ENCODE results near the gene LUZP2.

Gene LUZP2

GRCh38 chr11:24594401-24594800 is 97.5 kb downstream of the LUZP2 start:
- Histone ChIP-seq H3K4ac (ENCODE audit: low read depth, low read length) (no peak overlapping the region), H3K18ac (ENCODE audit: low read length) (no peak overlapping the region), H3K9ac (ENCODE audit: low read length) (no peak overlapping the region), H3K79me2 (ENCODE audit: control insufficient read depth, insufficient read depth, low read length, poor library complexity) (no peaks in the 10 kb centered on the region), H2BK120ac (ENCODE audit: insufficient read depth, low read length, poor library complexity) (no peak overlapping the region), H3K23ac (ENCODE audit: low read length) (no peak overlapping the region), H3K4me2 (ENCODE audit: low read length) (no peak overlapping the region), H3K4me3 (ENCODE audit: low read depth, low read length) (no peak overlapping the region), H2BK5ac (ENCODE audit: low read depth, low read length, poor library complexity) (no peak overlapping the region), H3K36me3 (ENCODE audit: control insufficient read depth in 1 of 2, insufficient read depth in 2 of 2, low read length in 2 of 2) (no peaks in the 10 kb centered on the region), H3K4me1 (ENCODE audit: control insufficient read depth in 1 of 2, insufficient read depth in 2 of 2, low read length in 2 of 2) (no peaks in the 10 kb centered on the region), H2AK5ac (ENCODE audit: low read length) (no peak overlapping the region), H3K27ac (ENCODE audit: low read depth, low read length) (no peak overlapping the region), H3K79me1 (ENCODE audit: low read length) (no peaks in the 10 kb centered on the region), H3K9me3 (ENCODE audit: insufficient read depth, low read depth, low read length) (no peaks in the 10 kb centered on the region), H3K27me3 (ENCODE audit: insufficient read depth, low read length) (no peaks in the 10 kb centered on the region), H2BK12ac (ENCODE audit: low read length) (no peak overlapping the region), H4K8ac (ENCODE audit: low read depth, low read length) (no peak overlapping the region), H4K91ac (ENCODE audit: low read depth, low read length) (no peak overlapping the region), H4K12ac (ENCODE audit: low read depth, low read length) (no peak overlapping the region), H3K14ac (ENCODE audit: low read length) (no peak overlapping the region), H2AFZ (ENCODE audit: insufficient read depth, low read length, poor library complexity) (no peak overlapping the region)
- WGBS (ENCODE audit: extremely low coverage, insufficient coverage, insufficient read length) = no CpG with 5 or more reads among the region's 3 CpGs
- DNase-seq = no peak

- Histone ChIP-seq H4K8ac (ENCODE audit: low read depth, low read length) (no peak overlapping the region), H3K36me3 (ENCODE audit: control insufficient read depth in 1 of 2, insufficient read depth in 2 of 2, low read length in 2 of 2) (no peaks in the 10 kb centered on the region), H2BK120ac (ENCODE audit: insufficient read depth, low read length, poor library complexity) (no peak overlapping the region), H3K9ac (ENCODE audit: low read length) (no peak overlapping the region), H3K9me3 (ENCODE audit: insufficient read depth, low read depth, low read length) (no peaks in the 10 kb centered on the region), H3K4me3 (ENCODE audit: low read depth, low read length) (no peak overlapping the region), H3K27me3 (ENCODE audit: insufficient read depth, low read length) (no peaks in the 10 kb centered on the region), H2AFZ (ENCODE audit: insufficient read depth, low read length, poor library complexity) (no peak overlapping the region), H3K4me1 (ENCODE audit: control insufficient read depth in 1 of 2, insufficient read depth in 2 of 2, low read length in 2 of 2) (no peaks in the 10 kb centered on the region), H3K14ac (ENCODE audit: low read length) (no peak overlapping the region), H2BK5ac (ENCODE audit: low read depth, low read length, poor library complexity) (no peak overlapping the region), H3K23ac (ENCODE audit: low read length) (no peak overlapping the region), H3K27ac (ENCODE audit: low read depth, low read length) (no peak overlapping the region), H4K12ac (ENCODE audit: low read depth, low read length) (no peak overlapping the region), H2AK5ac (ENCODE audit: low read length) (no peak overlapping the region), H4K91ac (ENCODE audit: low read depth, low read length) (no peak overlapping the region), H3K18ac (ENCODE audit: low read length) (no peak overlapping the region), H2BK12ac (ENCODE audit: low read length) (no peak overlapping the region), H3K4ac (ENCODE audit: low read depth, low read length) (no peak overlapping the region), H3K79me1 (ENCODE audit: low read length) (no peaks in the 10 kb centered on the region), H3K4me2 (ENCODE audit: low read length) (no peak overlapping the region), H3K79me2 (ENCODE audit: control insufficient read depth, insufficient read depth, low read length, poor library complexity) (no peaks in the 10 kb centered on the region)
- WGBS (ENCODE audit: extremely low coverage, insufficient coverage, insufficient read length) = no CpG with 5 or more reads among the region's 2 CpGs
- no peak for DNase-seq
Measured at GRCh38 chr11:24598641-24599040, 101.8 kb downstream of the LUZP2 start.

GRCh38 chr11:24609192-24610119 is 112.6 kb downstream of the LUZP2 start:
- H3K4ac ChIP-seq (ENCODE audit: low read depth, low read length) = no peak overlapping the region
- H3K14ac ChIP-seq (ENCODE audit: low read length) = no peak overlapping the region
- WGBS (ENCODE audit: extremely low coverage, insufficient coverage, insufficient read length) = no CpG with 5 or more reads among the region's 4 CpGs
- H3K4me3 ChIP-seq (ENCODE audit: low read depth, low read length) = no peak overlapping the region
- H4K8ac ChIP-seq (ENCODE audit: low read depth, low read length) = no peak overlapping the region
- no peak overlapping the region for H3K23ac ChIP-seq (ENCODE audit: low read length)
- H3K27ac ChIP-seq (ENCODE audit: low read depth, low read length) = no peak overlapping the region
- H3K9me3 ChIP-seq (ENCODE audit: insufficient read depth, low read depth, low read length) = no peaks in the 10 kb centered on the region
- no peak overlapping the region for H2BK5ac ChIP-seq (ENCODE audit: low read depth, low read length, poor library complexity)
- no peak overlapping the region for H4K12ac ChIP-seq (ENCODE audit: low read depth, low read length)
- no peaks in the 10 kb centered on the region for H3K4me1 ChIP-seq (ENCODE audit: control insufficient read depth in 1 of 2, insufficient read depth in 2 of 2, low read length in 2 of 2)
- H2AFZ ChIP-seq (ENCODE audit: insufficient read depth, low read length, poor library complexity) = no peak overlapping the region
- no peak overlapping the region for H4K91ac ChIP-seq (ENCODE audit: low read depth, low read length)
- no peak for DNase-seq
- no peak overlapping the region for H2AK5ac ChIP-seq (ENCODE audit: low read length)
- H3K18ac ChIP-seq (ENCODE audit: low read length) = no peak overlapping the region
- no peaks in the 10 kb centered on the region for H3K36me3 ChIP-seq (ENCODE audit: control insufficient read depth in 1 of 2, insufficient read depth in 2 of 2, low read length in 2 of 2)
- no peak overlapping the region for H2BK12ac ChIP-seq (ENCODE audit: low read length)
- no peaks in the 10 kb centered on the region for H3K79me2 ChIP-seq (ENCODE audit: control insufficient read depth, insufficient read depth, low read length, poor library complexity)
- no peak overlapping the region for H2BK120ac ChIP-seq (ENCODE audit: insufficient read depth, low read length, poor library complexity)
- H3K79me1 ChIP-seq (ENCODE audit: low read length) = no peaks in the 10 kb centered on the region
- no peaks in the 10 kb centered on the region for H3K27me3 ChIP-seq (ENCODE audit: insufficient read depth, low read length)
- H3K4me2 ChIP-seq (ENCODE audit: low read length) = no peak overlapping the region
- no peak overlapping the region for H3K9ac ChIP-seq (ENCODE audit: low read length)

DNA sequence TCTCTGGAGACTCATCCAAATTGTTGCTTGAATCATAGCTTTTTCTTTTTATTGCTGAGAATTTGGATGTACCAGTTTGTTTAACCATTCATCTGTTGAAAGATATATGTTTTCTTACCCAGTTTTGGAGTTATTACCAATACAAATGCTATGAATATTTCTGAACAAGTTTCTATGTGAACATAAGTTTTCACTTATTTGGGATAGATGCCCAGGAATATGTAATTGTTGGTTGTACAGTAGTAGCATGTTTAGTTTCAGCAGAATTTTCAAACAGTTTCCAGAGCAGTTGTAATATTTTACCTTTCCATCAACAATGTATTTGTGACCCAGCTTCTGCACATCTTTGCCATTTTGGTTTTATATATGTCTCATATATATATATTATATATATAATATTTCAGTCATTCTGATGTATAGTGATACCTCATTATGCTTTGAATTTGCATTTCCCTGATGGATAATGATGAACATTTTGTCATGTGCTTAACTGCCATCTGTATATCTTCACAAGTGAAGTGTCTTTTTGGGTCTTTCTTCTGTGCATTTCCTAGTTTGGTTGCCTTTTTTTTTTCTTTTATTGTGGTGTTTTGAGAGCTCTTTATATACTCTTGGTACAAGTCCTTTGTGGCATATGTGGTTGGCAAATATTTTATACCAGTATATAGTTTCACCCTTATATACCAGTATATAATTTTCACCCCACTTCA is 118.8 kb downstream of the LUZP2 start:
- no peak overlapping the region for H2BK120ac ChIP-seq (ENCODE audit: insufficient read depth, low read length, poor library complexity)
- H3K36me3 ChIP-seq (ENCODE audit: control insufficient read depth in 1 of 2, insufficient read depth in 2 of 2, low read length in 2 of 2) = no peaks in the 10 kb centered on the region
- no peak overlapping the region for H3K27ac ChIP-seq (ENCODE audit: low read depth, low read length)
- no peak overlapping the region for H3K14ac ChIP-seq (ENCODE audit: low read length)
- no peak overlapping the region for H3K4ac ChIP-seq (ENCODE audit: low read depth, low read length)
- no peak overlapping the region for H4K12ac ChIP-seq (ENCODE audit: low read depth, low read length)
- H2AFZ ChIP-seq (ENCODE audit: insufficient read depth, low read length, poor library complexity) = no peak overlapping the region
- H2BK5ac ChIP-seq (ENCODE audit: low read depth, low read length, poor library complexity) = no peak overlapping the region
- no peaks in the 10 kb centered on the region for H3K4me1 ChIP-seq (ENCODE audit: control insufficient read depth in 1 of 2, insufficient read depth in 2 of 2, low read length in 2 of 2)
- no peak overlapping the region for H3K4me3 ChIP-seq (ENCODE audit: low read depth, low read length)
- H4K8ac ChIP-seq (ENCODE audit: low read depth, low read length) = no peak overlapping the region
- H3K18ac ChIP-seq (ENCODE audit: low read length) = no peak overlapping the region
- no peaks in the 10 kb centered on the region for H3K9me3 ChIP-seq (ENCODE audit: insufficient read depth, low read depth, low read length)
- H3K23ac ChIP-seq (ENCODE audit: low read length) = no peak overlapping the region
- no peak overlapping the region for H4K91ac ChIP-seq (ENCODE audit: low read depth, low read length)
- no peaks in the 10 kb centered on the region for H3K79me1 ChIP-seq (ENCODE audit: low read length)
- no peak overlapping the region for H2AK5ac ChIP-seq (ENCODE audit: low read length)
- no peak overlapping the region for H2BK12ac ChIP-seq (ENCODE audit: low read length)
- no peaks in the 10 kb centered on the region for H3K79me2 ChIP-seq (ENCODE audit: control insufficient read depth, insufficient read depth, low read length, poor library complexity)
- no peak overlapping the region for H3K9ac ChIP-seq (ENCODE audit: low read length)
- H3K4me2 ChIP-seq (ENCODE audit: low read length) = no peak overlapping the region
- no peaks in the 10 kb centered on the region for H3K27me3 ChIP-seq (ENCODE audit: insufficient read depth, low read length)
- no peak for DNase-seq

All from trophoblast cell (in vitro differentiated cells and primary cell).